Measurements from ENCODE around the gene KCNA3.
A peak's percentile ranks its signal among the peaks of the same experiment; 100 is the strongest.

Gene KCNA3

GRCh38 chr1:110639724-110640386 is 34.9 kb downstream of the KCNA3 start:
- peak in 4 of 58 donors; percentile 17 to 36 (median 24) for DNase-seq

GRCh38 chr1:110638556-110638955 is 36.2 kb downstream of the KCNA3 start:
- peak in 2 of 58 donors; percentile 12 for DNase-seq

- DNase-seq, result no peak
These were observed 36.7 kb downstream of the KCNA3 start for GRCh38 chr1:110638058-110638457.

- no peak for DNase-seq
These were observed 37.3 kb downstream of the KCNA3 start for GRCh38 chr1:110637475-110637874.

GRCh38 chr1:110636149-110636935 is 38.4 kb downstream of the KCNA3 start:
- no peak for DNase-seq

- no peak for DNase-seq
These were observed 39.3 kb downstream of the KCNA3 start for GRCh38 chr1:110635434-110635833.

- DNase-seq, result peak in 36 of 58 donors; percentile 18 to 78 (median 44)
These were observed 40.1 kb downstream of the KCNA3 start for GRCh38 chr1:110634455-110635311.

GRCh38 chr1:110634086-110634454 is 40.7 kb downstream of the KCNA3 start:
- no peak for DNase-seq

- no peak for DNase-seq
These were observed 41.1 kb downstream of the KCNA3 start for GRCh38 chr1:110633646-110634030.

- DNase-seq, result no peak
These were observed 42.7 kb downstream of the KCNA3 start for GRCh38 chr1:110631836-110632620.

- peak in 46 of 58 donors; percentile 15 to 72 (median 38) for DNase-seq
These were observed 43.7 kb downstream of the KCNA3 start for GRCh38 chr1:110630839-110631663.

- DNase-seq, result no peak
These were observed 46.2 kb downstream of the KCNA3 start for GRCh38 chr1:110628323-110629105.

GRCh38 chr1:110627764-110628163 is 47.0 kb downstream of the KCNA3 start:
- DNase-seq, result no peak

- DNase-seq, result no peak
These were observed 47.9 kb downstream of the KCNA3 start for GRCh38 chr1:110626889-110627288.

Measured in anterior cingulate cortex (tissue), 58 donors.